DOHH2 (cell line): Measurements from ENCODE around the gene SETD1A.

Experiments
- CTCF ChIP-seq: fragments of 200-600 bp; sonication (generic); IDR thresholded peaks from one replicate; pipeline ENCODE4 v1.5.1; 2014; ENCODE audit warnings: antibody characterized with exemption, mild to moderate bottlenecking, low read depth, low read length; ENCODE audit not compliant: poor library complexity, severe bottlenecking
- EZH2phosphoT487 ChIP-seq: fragments of 200-600 bp; sonication (generic); IDR thresholded peaks from 2 replicates; pipeline ENCODE4 v1.6.1; 2017; ENCODE audit warnings: borderline replicate concordance, mild to moderate bottlenecking, antibody characterized with exemption, low read length, moderate library complexity, mixed read lengths

GRCh38 chr16:30997725-30998711 lies 40.5 kb downstream of the SETD1A start:
- TF ChIP-seq CTCF (no peak), EZH2phosphoT487 (no peak)
